Mucosa of descending colon (tissue), 3 donors: ENCODE results near the gene AGBL5. TPM values are rescaled to one million over a fixed set of nuclear protein-coding genes. Genes with fewer than 3 reads are reported as not detected.

ENCODE experiments used
- ATAC-seq: fragments of 200-7000 bp; cut with Tn5 transposase; one replicate; pipeline ENCODE4 v1.9.1; 2020; ENCODE audit warnings: mild to moderate bottlenecking, moderate library complexity
- DNase-seq, 3 donors: peaks; one replicate each; pipeline ENCODE4 v3.0.0-alpha.2; 2020
- H3K36me3 ChIP-seq: fragments of 200-600 bp; one replicate; pipeline ENCODE4 v1.8.0; 2021; ENCODE audit warnings: low read depth, mild to moderate bottlenecking
- H3K4me1 ChIP-seq: fragments of 200-600 bp; one replicate; pipeline ENCODE4 v1.8.0; 2021; ENCODE audit warnings: low read depth, mild to moderate bottlenecking
- H3K4me3 ChIP-seq: fragments of 200-600 bp; one replicate; pipeline ENCODE4 v1.8.0; 2021; ENCODE audit warnings: mild to moderate bottlenecking
- H3K9me3 ChIP-seq: fragments of 200-600 bp; one replicate; pipeline ENCODE4 v1.8.0; 2021; ENCODE audit warnings: mild to moderate bottlenecking
- intact Hi-C, 2 donors: fragments of 100-400 bp; cut with DNase I in 1 of 2; cut with micrococcal nuclease in 1 of 2; formaldehyde crosslinking; loops; one replicate each; pipeline versions ENCODE4 v1.11.0 to v1.11.1; 2022; cut with DNase I, micrococcal nuclease
- total RNA-seq, 3 donors: library from RNA; stranded (reverse); fragmentation: NEBNext Ultra II Directional in 2 of 3; extraction: Animal tissue kit (Norgen Biotek cat#: 25700) in 2 of 3; gene quantifications; one replicate each; pipeline versions ENCODE4 v1.2.1 to v1.2.4, GENCODE V29; 2021 to 2023
- TF ChIP-seq, protein P1 (sequence below): fragments of 200-600 bp; IDR thresholded peaks from one replicate; pipeline ENCODE4 v1.8.0; 2022; ENCODE audit warnings: antibody characterized with exemption, mild to moderate bottlenecking
- donor health status: DM: no; HTN: no; CAD: no; lungs with moderate emphysema.
- donor health status: DM: no; HTN: no; CAD: no.
- donor health status: DM: no; HTN: yes; CAD: no.

The AGBL5 gene
- total RNA-seq, 3 donors from 2014 or later: 16.7 to 20.0 (median 19.2) TPM

DNA sequence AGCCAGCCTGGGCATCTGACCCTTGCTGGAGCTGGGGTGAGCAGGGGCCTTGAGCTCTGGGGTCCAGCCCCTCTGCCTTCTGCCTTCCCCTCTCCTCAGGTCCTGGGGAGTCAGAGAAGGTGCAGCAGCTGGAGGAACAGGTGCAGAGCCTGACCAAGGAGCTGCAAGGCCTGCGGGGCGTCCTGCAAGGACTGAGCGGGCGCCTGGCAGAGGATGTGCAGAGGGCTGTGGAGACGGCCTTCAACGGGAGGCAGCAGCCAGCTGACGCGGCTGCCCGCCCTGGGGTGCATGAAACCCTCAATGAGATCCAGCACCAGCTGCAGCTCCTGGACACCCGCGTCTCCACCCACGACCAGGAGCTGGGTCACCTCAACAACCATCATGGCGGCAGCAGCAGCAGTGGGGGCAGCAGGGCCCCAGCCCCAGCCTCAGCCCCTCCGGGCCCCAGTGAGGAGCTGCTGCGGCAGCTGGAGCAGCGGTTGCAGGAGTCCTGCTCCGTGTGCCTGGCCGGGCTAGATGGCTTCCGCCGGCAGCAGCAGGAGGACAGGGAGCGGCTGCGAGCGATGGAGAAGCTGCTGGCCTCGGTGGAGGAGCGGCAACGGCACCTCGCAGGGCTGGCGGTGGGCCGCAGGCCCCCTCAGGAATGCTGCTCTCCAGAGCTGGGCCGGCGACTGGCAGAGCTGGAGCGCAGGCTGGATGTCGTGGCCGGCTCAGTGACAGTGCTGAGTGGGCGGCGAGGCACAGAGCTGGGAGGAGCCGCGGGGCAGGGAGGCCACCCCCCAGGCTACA lies 30.7 kb downstream of the AGBL5 start:
- peak in 1 of 3 donors; percentile 64 for DNase-seq
- Histone ChIP-seq H3K4me3 (no peak overlapping the region), H3K4me1 (peaks cover 30% of the 10 kb centered on the region), H3K9me3 (no peaks in the 10 kb centered on the region), H3K36me3 (no peaks in the 10 kb centered on the region)
- ATAC-seq: no peak
- intact Hi-C loops: loop anchor here in 1 of 2 donors (10.0 kb wide), 2 partner anchors 47 to 117 kb away; partner anchors contain the start of gene TMEM214
- TF ChIP-seq, protein P1, sequence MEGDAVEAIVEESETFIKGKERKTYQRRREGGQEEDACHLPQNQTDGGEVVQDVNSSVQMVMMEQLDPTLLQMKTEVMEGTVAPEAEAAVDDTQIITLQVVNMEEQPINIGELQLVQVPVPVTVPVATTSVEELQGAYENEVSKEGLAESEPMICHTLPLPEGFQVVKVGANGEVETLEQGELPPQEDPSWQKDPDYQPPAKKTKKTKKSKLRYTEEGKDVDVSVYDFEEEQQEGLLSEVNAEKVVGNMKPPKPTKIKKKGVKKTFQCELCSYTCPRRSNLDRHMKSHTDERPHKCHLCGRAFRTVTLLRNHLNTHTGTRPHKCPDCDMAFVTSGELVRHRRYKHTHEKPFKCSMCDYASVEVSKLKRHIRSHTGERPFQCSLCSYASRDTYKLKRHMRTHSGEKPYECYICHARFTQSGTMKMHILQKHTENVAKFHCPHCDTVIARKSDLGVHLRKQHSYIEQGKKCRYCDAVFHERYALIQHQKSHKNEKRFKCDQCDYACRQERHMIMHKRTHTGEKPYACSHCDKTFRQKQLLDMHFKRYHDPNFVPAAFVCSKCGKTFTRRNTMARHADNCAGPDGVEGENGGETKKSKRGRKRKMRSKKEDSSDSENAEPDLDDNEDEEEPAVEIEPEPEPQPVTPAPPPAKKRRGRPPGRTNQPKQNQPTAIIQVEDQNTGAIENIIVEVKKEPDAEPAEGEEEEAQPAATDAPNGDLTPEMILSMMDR: no peak

DNA sequence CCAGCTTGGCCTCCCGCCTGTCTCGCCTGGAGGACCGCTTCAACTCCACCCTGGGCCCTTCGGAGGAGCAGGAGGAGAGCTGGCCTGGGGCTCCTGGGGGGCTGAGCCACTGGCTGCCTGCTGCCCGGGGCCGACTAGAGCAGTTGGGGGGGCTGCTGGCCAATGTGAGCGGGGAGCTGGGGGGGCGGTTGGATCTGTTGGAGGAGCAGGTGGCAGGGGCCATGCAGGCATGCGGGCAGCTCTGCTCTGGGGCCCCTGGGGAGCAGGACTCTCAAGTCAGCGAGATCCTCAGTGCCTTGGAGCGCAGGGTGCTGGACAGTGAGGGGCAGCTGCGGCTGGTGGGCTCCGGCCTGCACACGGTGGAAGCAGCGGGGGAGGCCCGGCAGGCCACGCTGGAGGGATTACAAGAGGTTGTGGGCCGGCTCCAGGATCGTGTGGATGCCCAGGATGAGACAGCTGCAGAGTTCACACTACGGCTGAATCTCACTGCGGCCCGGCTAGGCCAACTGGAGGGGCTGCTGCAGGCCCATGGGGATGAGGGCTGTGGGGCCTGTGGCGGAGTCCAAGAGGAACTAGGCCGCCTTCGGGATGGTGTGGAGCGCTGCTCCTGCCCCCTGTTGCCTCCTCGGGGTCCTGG lies 31.4 kb downstream of the AGBL5 start:
- ATAC-seq (no peak), DNase-seq (peak in 1 of 3 donors; percentile 60)
- no peak overlapping the region for H3K4me3 ChIP-seq
- TF ChIP-seq, protein P1: no peak
- H3K4me1 ChIP-seq: peaks cover 36% of the 10 kb centered on the region
- intact Hi-C loops: loop anchor here in 1 of 2 donors (10.0 kb wide), 2 partner anchors 48 to 118 kb away; partner anchors contain the start of gene TMEM214
- no peaks in the 10 kb centered on the region for H3K36me3 ChIP-seq
- H3K9me3 ChIP-seq: no peaks in the 10 kb centered on the region

DNA sequence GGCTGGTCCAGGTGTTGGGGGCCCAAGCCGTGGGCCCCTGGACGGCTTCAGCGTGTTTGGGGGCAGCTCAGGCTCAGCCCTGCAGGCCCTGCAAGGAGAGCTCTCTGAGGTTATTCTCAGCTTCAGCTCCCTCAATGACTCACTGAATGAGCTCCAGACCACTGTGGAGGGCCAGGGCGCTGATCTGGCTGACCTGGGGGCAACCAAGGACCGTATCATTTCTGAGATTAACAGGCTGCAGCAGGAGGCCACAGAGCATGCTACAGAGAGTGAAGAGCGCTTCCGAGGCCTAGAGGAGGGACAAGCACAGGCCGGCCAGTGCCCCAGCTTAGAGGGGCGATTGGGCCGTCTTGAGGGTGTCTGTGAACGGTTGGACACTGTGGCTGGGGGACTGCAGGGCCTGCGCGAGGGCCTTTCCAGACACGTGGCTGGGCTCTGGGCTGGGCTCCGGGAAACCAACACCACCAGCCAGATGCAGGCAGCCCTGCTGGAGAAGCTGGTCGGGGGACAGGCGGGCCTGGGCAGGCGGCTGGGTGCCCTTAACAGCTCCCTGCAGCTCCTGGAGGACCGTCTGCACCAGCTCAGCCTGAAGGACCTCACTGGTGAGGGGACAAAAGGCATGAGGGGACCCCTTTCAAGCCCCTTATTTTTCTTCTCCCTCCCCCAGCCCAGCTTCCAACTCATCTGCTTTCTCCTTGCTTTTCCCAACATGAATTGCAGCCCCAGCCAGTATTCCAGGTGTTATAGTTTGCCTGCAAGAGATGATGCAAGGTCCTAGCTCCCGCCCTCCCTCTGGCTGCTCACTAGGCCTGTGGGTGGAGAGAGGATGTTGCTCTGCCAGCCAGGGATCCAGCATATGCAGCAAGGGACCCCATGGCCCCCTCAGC lies 32.2 kb downstream of the AGBL5 start:
- Histone ChIP-seq H3K4me3 (no peak overlapping the region), H3K36me3 (no peaks in the 10 kb centered on the region), H3K4me1 (peaks cover 36% of the 10 kb centered on the region), H3K9me3 (no peaks in the 10 kb centered on the region)
- TF ChIP-seq, protein P1: no peak
- intact Hi-C loops: loop anchor here in 1 of 2 donors (10.0 kb wide), 2 partner anchors 49 to 119 kb away; partner anchors contain the start of gene TMEM214
- DNase-seq: no peak
- ATAC-seq: no peak

DNA sequence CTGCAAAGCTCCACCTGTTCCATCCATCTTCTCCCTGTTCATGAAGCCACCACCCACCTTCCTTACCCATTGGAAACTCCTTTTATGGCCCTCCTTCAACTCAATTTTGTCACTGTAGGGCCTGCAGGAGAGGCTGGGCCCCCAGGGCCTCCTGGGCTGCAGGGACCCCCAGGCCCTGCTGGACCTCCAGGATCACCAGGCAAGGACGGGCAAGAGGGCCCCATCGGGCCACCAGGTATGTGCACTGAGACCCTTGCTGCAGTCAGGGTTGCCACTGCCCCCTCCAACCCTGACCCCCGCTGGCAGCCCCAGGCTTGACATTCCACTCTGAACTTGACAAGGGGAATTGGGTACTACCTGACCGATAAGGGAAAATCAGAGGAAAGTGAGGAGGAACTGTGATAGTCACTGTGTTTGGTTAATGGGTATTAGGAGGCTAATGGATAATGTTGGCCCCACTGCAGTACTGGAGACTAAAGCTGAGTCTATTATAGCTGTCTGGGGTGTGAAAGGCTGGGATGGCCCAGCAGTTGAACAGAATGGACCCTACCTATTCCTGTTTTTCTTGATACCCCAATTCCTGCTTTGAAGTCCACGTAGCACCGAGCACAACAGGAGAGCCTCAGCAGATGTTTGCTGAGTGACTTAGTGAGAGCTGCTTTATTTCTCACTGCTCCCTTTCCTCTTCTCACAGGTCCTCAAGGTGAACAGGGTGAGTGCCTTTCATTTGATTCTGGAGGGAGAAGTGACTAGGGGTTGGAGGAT lies 33.0 kb downstream of the AGBL5 start:
- intact Hi-C loops: loop anchor here in 1 of 2 donors (10.0 kb wide), 2 partner anchors 50 to 120 kb away; partner anchors contain the start of gene TMEM214
- TF ChIP-seq, protein P1: no peak
- DNase-seq: no peak
- Histone ChIP-seq H3K4me1 (peaks cover 36% of the 10 kb centered on the region), H3K36me3 (no peaks in the 10 kb centered on the region), H3K9me3 (no peaks in the 10 kb centered on the region), H3K4me3 (no peak overlapping the region)
- no peak for ATAC-seq
